Erythroblast (primary cell): ENCODE measurements around the gene TCF4.

Experiments
- GATA1 ChIP-seq: IDR thresholded peaks from 2 replicates; pipeline ENCODE4 v1.6.1; 2011; ENCODE audit warnings: low read depth, mild to moderate bottlenecking, control low read depth, low read length, moderate library complexity
- POLR2A ChIP-seq: IDR thresholded peaks from 2 replicates; pipeline ENCODE4 v1.6.1; 2011; ENCODE audit warnings: mild to moderate bottlenecking, low read length

- TF ChIP-seq POLR2A: no peak
- no peak for TF ChIP-seq GATA1
Observed at GRCh38 chr18:55592106-55592505, 4.1 kb upstream of the TCF4 start.
